IPS-15b (cell line): Measurements from ENCODE around the gene ATP1B1.
"Not testable (repeated sequence)": the region's sequence is repeated elsewhere in the genome, so short reads cannot be mapped to it uniquely, and the experiment has no call there.

Source experiments
- H3K27me3 ChIP-seq: one replicate; pipeline ENCODE4 v1.6.1; 2013; ENCODE audit warnings: low read length; ENCODE audit not compliant: control insufficient read depth, insufficient read depth
- H3K36me3 ChIP-seq: one replicate; pipeline ENCODE4 v1.6.1; 2013; ENCODE audit warnings: low read length; ENCODE audit not compliant: control insufficient read depth, insufficient read depth
- H3K4me1 ChIP-seq: one replicate; pipeline ENCODE4 v1.6.1; 2013; ENCODE audit warnings: mild to moderate bottlenecking, low read length; ENCODE audit not compliant: control insufficient read depth, insufficient read depth
- H3K4me3 ChIP-seq: one replicate; pipeline ENCODE4 v1.5.1; 2013; ENCODE audit warnings: low read depth, low read length
- H3K9ac ChIP-seq: one replicate; pipeline ENCODE4 v1.6.1; 2013; ENCODE audit warnings: low read depth, mild to moderate bottlenecking, low read length
- H3K9me3 ChIP-seq: one replicate; pipeline ENCODE4 v1.6.1; 2013; ENCODE audit warnings: mild to moderate bottlenecking, low read length; ENCODE audit not compliant: control insufficient read depth, insufficient read depth

Gene ATP1B1

GRCh38 chr1:169148472-169149252 lies 42.2 kb downstream of the ATP1B1 start:
- H3K4me1 ChIP-seq: no peaks in the 10 kb centered on the region
- H3K36me3 ChIP-seq: no peaks in the 10 kb centered on the region
- H3K9me3 ChIP-seq: no peaks in the 10 kb centered on the region
- no peak overlapping the region for H3K4me3 ChIP-seq
- no peaks in the 10 kb centered on the region for H3K27me3 ChIP-seq
- no peak overlapping the region for H3K9ac ChIP-seq

DNA sequence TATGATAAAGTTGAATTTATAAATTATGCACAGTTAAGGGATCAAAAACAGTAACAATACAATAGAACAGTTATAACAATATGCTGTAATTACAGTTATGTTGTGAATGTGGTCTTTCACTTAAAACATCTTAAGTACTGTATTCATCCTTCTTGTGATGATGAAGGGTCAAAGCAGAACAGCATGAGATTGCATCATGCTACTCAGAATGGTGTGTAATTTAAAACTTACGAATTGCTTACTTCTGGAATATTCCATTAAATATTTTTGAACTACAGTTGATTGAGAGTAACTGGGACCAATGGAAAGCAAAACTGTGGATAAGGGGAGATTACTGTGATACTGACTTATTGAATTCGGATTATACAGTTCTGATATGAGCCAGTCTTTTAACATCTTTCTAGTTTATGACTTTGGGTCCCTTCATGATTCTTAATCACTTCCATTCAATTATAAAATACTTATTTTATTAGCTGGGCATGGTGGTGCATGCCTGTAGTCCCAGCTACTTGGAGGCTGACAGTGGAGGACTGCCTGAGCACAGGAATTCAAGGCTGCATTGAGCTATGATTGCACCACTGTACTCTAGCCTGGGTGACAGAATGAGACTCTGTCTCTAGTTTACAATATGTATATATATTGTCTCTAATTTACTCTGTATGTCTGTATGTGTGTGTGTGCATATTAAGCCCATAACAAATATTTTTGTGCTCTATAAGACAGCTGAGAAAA lies 43.2 kb downstream of the ATP1B1 start:
- no peaks in the 10 kb centered on the region for H3K36me3 ChIP-seq
- H3K4me1 ChIP-seq: no peaks in the 10 kb centered on the region
- no peak overlapping the region for H3K4me3 ChIP-seq
- H3K9me3 ChIP-seq: no peaks in the 10 kb centered on the region
- H3K9ac ChIP-seq: no peak overlapping the region
- no peaks in the 10 kb centered on the region for H3K27me3 ChIP-seq

- no peaks in the 10 kb centered on the region for H3K4me1 ChIP-seq
- no peaks in the 10 kb centered on the region for H3K36me3 ChIP-seq
- H3K9me3 ChIP-seq: no peaks in the 10 kb centered on the region
- H3K27me3 ChIP-seq: no peaks in the 10 kb centered on the region
- no peak overlapping the region for H3K4me3 ChIP-seq
- H3K9ac ChIP-seq: no peak overlapping the region
Observed at GRCh38 chr1:169150641-169151337, 44.3 kb downstream of the ATP1B1 start.

DNA sequence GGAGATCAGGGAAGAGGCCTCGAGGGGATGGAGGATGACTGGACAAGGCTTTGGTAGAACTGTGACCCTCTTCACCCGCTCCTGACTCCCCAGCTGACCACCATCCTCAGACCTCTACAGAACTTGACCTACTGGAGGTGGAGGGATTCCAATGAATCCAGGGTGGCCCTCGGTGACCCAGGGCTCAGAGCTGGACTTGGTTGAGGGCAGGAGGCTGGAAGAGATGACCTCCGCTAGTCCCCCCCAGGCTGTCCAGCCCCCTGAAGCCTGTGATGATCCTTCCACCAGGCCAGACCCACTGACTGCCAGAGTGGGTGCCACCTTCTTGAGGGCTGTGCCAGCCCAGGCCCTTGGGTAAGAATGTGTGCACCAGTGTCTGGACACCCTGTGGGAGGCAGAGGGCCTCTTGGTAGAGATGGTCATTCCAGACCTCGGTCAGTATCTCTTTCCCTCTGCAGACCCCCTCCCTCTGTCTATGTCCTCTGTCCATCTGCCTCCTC lies 44.9 kb downstream of the ATP1B1 start:
- H3K4me3 ChIP-seq: no peak overlapping the region
- no peaks in the 10 kb centered on the region for H3K9me3 ChIP-seq
- H3K4me1 ChIP-seq: no peaks in the 10 kb centered on the region
- H3K27me3 ChIP-seq: no peaks in the 10 kb centered on the region
- no peaks in the 10 kb centered on the region for H3K36me3 ChIP-seq
- no peak overlapping the region for H3K9ac ChIP-seq

DNA sequence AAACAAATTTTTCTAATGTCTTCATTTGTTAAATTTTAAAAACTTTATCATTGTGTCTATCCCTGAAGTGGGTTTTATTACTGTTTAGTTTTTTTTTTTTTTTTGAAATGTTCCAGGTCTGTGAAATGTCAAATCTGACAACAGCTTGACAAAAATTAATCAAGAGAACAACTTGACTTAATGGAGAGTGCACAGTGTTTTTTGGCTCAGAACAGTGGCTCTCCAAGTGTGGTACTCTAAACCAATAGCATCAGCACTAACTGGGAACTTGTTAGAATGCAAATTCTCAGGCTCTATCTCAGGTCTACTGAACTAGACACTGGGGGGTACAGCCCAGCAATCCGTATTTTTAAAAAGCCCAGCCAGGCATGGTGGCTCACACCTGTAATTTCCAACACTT lies 49.2 kb downstream of the ATP1B1 start:
- Histone ChIP-seq H3K9me3 (no peaks in the 10 kb centered on the region), H3K4me1 (no peaks in the 10 kb centered on the region), H3K4me3 (no peak overlapping the region), H3K27me3 (no peaks in the 10 kb centered on the region), H3K36me3 (no peaks in the 10 kb centered on the region), H3K9ac (no peak overlapping the region)

GRCh38 chr1:169156580-169156979 lies 50.1 kb downstream of the ATP1B1 start:
- Histone ChIP-seq H3K27me3 (no peaks in the 10 kb centered on the region), H3K9ac (no peak overlapping the region), H3K4me1 (no peaks in the 10 kb centered on the region), H3K4me3 (no peak overlapping the region), H3K36me3 (no peaks in the 10 kb centered on the region), H3K9me3 (no peaks in the 10 kb centered on the region)

DNA sequence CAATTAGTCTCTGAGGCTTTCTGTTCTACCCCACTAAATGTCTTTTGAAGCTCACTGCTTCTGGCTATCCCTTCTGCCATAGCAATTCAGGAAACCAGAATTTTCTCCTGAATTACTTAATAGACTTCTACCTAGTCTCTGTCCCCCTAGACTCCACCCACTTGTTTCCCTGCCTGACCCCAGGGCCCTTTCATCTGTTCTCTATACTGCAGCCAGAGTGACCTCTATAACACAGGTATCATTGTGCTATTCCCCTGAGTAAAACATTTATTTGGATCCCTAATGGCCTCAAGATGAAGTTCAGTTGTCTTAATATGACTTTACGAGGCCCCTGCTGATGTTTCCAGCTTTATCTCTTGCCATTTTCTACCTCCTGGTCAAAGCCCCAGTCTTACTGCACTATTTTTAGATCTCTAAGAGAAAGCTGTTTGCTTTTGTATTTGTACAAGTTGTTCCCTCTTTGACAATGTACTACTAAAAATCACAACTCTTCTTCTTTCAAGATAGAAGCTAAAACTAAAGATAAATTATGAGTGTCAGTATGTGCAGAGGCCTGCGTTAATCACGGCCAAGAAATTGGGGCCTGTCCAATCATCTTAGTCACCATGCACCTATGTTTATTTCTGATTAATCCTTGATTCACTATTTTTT lies 54.5 kb downstream of the ATP1B1 start:
- H3K9ac ChIP-seq: no peak overlapping the region
- H3K9me3 ChIP-seq: no peaks in the 10 kb centered on the region
- no peaks in the 10 kb centered on the region for H3K36me3 ChIP-seq
- H3K4me1 ChIP-seq: no peaks in the 10 kb centered on the region
- H3K4me3 ChIP-seq: no peak overlapping the region
- no peaks in the 10 kb centered on the region for H3K27me3 ChIP-seq

DNA sequence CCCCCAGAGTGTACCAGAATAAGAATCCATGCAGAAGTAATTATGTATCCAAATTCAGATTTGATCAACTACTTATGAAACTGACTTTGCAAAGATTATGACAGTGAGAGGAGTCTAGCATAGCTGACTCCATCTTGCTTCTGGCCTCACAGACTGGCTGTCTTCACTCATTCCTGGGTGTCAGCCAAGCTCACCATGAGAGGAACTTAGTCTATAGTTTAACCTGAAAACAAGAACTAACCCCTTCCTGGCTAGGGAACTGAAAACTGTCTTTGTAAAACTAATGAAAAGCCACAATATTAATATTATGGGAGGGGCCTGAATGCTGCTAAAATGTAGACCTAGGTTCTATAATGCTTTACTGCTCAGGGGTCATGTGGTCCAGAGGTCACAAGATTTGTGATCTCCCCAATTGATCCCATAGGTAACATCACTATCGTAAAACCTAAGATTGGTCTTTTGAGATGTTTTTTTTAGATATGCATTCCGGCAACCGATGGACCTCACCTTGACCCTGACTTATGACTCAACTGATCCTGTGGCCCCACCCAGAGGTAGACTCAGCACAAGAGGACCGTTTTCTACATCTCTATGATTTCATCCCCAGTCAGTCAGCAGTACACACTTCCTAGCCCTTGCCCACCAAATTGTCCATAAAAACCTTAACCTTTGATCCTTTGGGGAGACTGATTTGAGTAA lies 55.2 kb downstream of the ATP1B1 start:
- Histone ChIP-seq H3K4me1 (no peaks in the 10 kb centered on the region), H3K4me3 (no peak overlapping the region), H3K9ac (no peak overlapping the region), H3K36me3 (no peaks in the 10 kb centered on the region), H3K9me3 (no peaks in the 10 kb centered on the region), H3K27me3 (no peaks in the 10 kb centered on the region)

- Histone ChIP-seq H3K4me1 (no peaks in the 10 kb centered on the region), H3K4me3 (no peak overlapping the region), H3K9ac (no peak overlapping the region), H3K9me3 (no peaks in the 10 kb centered on the region), H3K27me3 (no peaks in the 10 kb centered on the region), H3K36me3 (no peaks in the 10 kb centered on the region)
Observed at GRCh38 chr1:169163059-169163458, 56.6 kb downstream of the ATP1B1 start.

DNA sequence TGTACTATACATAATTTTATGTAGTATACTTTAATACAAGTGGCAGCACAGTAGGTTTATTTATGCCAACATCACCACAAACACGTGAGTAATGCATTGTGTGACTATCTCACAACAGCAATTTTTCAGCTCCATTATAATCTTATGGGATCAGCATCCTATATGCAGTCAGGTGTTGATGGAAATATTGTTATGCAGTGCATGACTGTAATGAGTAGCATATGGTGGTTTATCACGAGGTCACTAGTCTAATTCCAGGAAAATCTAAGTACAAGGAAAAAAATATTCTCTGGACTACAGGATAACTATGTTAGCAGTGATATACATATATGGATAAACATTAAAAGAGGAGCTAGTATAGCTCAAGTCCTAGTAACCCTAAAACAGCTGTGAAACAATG lies 69.0 kb downstream of the ATP1B1 start:
- no peak overlapping the region for H3K4me3 ChIP-seq
- H3K36me3 ChIP-seq: no peaks in the 10 kb centered on the region
- H3K9me3 ChIP-seq: no peaks in the 10 kb centered on the region
- no peaks in the 10 kb centered on the region for H3K4me1 ChIP-seq
- H3K27me3 ChIP-seq: no peaks in the 10 kb centered on the region
- H3K9ac ChIP-seq: no peak overlapping the region

GRCh38 chr1:169179431-169179830 lies 72.9 kb downstream of the ATP1B1 start:
- H3K4me1 ChIP-seq, H3K4me3 ChIP-seq, H3K36me3 ChIP-seq, H3K9me3 ChIP-seq, H3K27me3 ChIP-seq, H3K9ac ChIP-seq: not testable (repeated sequence)
